Measurements from ENCODE around the gene PHPT1.

Gene PHPT1

GRCh38 chr9:136857581-136858412, 8.6 kb downstream of the PHPT1 start:
- no peak overlapping the region for H3K4me3 ChIP-seq (ENCODE audit: low read depth, low read length)
- no peak for DNase-seq (ENCODE audit: low read depth)
- no peak for TF ChIP-seq CTCF (IDR thresholded peaks at IDR 0.05; ENCODE audit: control insufficient read depth, extremely low read depth, insufficient read depth)

- no peak for DNase-seq (ENCODE audit: low read depth)
- no peak for TF ChIP-seq CTCF (IDR thresholded peaks at IDR 0.05; ENCODE audit: control insufficient read depth, extremely low read depth, insufficient read depth)
- no peak overlapping the region for H3K4me3 ChIP-seq (ENCODE audit: low read depth, low read length)
Measured at GRCh38 chr9:136858452-136858843, 9.2 kb downstream of the PHPT1 start.

- peak; percentile 77 for DNase-seq (ENCODE audit: low read depth)
Measured at GRCh38 chr9:136858844-136859757, 9.9 kb downstream of the PHPT1 start.

DNA sequence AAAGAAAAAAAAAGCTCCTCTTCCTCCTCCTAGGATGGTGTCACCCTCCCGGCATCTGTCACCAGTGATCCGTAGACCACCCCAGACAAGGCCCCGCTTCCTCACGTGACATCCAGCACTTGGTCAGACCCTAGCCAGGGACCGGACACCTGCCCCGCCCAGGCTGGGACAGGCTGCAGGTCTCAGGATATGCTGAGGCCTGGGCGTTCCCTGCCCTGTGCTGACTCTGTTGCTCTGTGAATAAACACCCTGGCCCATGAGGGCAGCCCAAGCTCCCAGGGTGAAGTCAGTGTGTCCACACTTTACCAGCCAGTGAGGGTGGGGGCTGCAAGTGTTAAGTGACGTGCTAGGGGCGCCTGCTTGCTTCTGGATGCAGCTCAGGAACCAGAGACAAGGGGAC, 11.3 kb downstream of the PHPT1 start:
- DNase-seq (ENCODE audit: low read depth): no peak
- no peak overlapping the region for H3K4me3 ChIP-seq (ENCODE audit: low read depth, low read length)
- no peak for TF ChIP-seq CTCF (IDR thresholded peaks at IDR 0.05; ENCODE audit: control insufficient read depth, extremely low read depth, insufficient read depth)

More at GRCh38 chr9:136858844-136859757, 9.9 kb downstream of the PHPT1 start:
- H3K4me3 ChIP-seq (ENCODE audit: low read depth, low read length): no peak overlapping the region
- TF ChIP-seq CTCF (IDR thresholded peaks at IDR 0.05; ENCODE audit: control insufficient read depth, extremely low read depth, insufficient read depth): 0 out of 2 replicates have a peak, but pooled peaks have one; percentile 3

- H3K4me3 ChIP-seq (ENCODE audit: low read depth, low read length): no peak overlapping the region
- TF ChIP-seq CTCF (IDR thresholded peaks at IDR 0.05; ENCODE audit: control insufficient read depth, extremely low read depth, insufficient read depth): no peak
- DNase-seq (ENCODE audit: low read depth): no peak
Measured at GRCh38 chr9:136860933-136861873, 12.0 kb downstream of the PHPT1 start.

DNA sequence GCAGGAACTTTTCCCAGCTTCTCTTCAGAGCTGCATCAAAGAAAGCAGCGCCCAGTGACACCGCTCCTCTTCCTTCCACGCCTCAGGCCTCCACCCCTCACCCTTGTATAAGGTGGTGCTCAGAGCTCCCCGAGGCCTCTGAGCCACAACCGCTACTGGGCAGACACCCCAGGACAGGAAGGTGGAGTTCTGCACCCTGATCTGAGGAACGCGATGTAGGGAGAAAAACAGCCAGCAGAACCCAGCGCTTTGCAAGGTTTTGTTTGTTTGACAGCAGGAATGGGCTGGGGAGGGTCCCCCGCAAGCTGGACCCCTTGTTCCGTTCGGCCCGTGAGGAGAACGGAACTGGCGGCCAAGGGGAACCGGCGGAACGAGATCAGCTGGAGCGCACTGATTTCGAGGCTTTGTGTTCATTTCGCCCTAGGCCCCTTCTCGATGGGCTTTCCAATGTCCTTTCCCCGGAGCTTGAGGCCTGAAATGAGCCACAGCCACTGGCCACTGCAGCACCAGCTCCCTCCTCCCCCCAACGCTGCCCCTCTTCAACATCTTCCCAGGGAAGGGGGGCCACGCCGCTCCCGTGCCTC, 12.8 kb downstream of the PHPT1 start:
- TF ChIP-seq CTCF (IDR thresholded peaks at IDR 0.05; ENCODE audit: control insufficient read depth, extremely low read depth, insufficient read depth): no peak
- DNase-seq (ENCODE audit: low read depth): no peak
- H3K4me3 ChIP-seq (ENCODE audit: low read depth, low read length): no peak overlapping the region

Measured in LNCaP clone FGC (cell line).